ENCODE data around the gene MTMR10.

DNA sequence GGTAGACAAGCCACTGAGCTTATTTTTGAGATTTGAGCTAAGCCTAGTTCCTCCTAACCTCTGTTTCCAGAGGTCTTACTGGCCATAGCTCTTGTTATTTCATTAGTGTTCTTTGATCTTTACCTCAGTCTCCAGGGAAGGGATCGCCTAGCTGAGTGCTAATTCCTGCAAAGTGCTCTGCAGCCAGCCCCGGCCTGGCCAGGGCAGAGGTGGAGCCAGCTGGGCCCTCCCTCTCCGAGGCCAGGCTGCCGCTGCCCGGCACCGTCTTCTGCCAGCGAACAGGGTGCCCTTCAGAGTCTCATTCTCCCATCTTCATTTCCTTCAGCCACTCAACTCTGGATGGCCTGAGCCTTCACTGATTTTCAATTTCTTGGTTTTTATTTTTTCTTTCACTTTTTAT is 68.0 kb downstream of the MTMR10 start:
- TF ChIP-seq CTCF (conservative IDR thresholded peaks at IDR 0.05; ENCODE audit: low read depth, low read length): no peak
- TF ChIP-seq EZH2phosphoT487 (IDR thresholded peaks at IDR 0.05; ENCODE audit: borderline replicate concordance, low read length): no peak
- TF ChIP-seq EZH2 (IDR thresholded peaks at IDR 0.05; ENCODE audit: low read length, unreplicated experiment): no peak

Data from PC-3 (cell line).